Hepatocyte (in vitro differentiated cells): ENCODE measurements around the gene GRK3. TPM values are rescaled to one million over a fixed set of nuclear protein-coding genes. Genes with fewer than 3 reads are reported as not detected.
"Not testable (repeated sequence)": the region's sequence is repeated elsewhere in the genome, so short reads cannot be mapped to it uniquely, and the experiment has no call there.

ENCODE experiments used
- DNase-seq: peaks from one replicate; pipeline ENCODE4 v3.0.0-alpha.2; 2016; ENCODE audit warnings: low spot score
- H2AFZ ChIP-seq: fragments of 200-600 bp; sonication (generic); 2 replicates; pipeline ENCODE4 v1.6.0; 2016; ENCODE audit warnings: antibody characterized with exemption, mild to moderate bottlenecking
- H3K27ac ChIP-seq: fragments of 200-600 bp; sonication (generic); 2 replicates; pipeline ENCODE4 v1.5.1; 2016; ENCODE audit warnings: mild to moderate bottlenecking
- H3K27me3 ChIP-seq: fragments of 200-600 bp; sonication (generic); 2 replicates; pipeline ENCODE4 v1.6.1; 2016
- H3K36me3 ChIP-seq: fragments of 200-600 bp; sonication (generic); replicated peaks from 2 replicates; pipeline ENCODE4 v1.5.1; 2016; ENCODE audit warnings: low read depth; ENCODE audit not compliant: insufficient read depth
- H3K4me1 ChIP-seq: fragments of 200-600 bp; sonication (generic); 2 replicates; pipeline ENCODE4 v1.5.1; 2016; ENCODE audit warnings: mild to moderate bottlenecking, moderate library complexity; ENCODE audit not compliant: insufficient read depth
- H3K4me2 ChIP-seq: fragments of 200-600 bp; sonication (generic); 2 replicates; pipeline ENCODE4 v1.6.0; 2016
- H3K4me3 ChIP-seq: fragments of 200-600 bp; sonication (generic); 2 replicates; pipeline ENCODE4 v1.5.1; 2016; ENCODE audit warnings: mild to moderate bottlenecking
- H3K79me2 ChIP-seq: fragments of 200-600 bp; sonication (generic); 2 replicates; pipeline ENCODE4 v1.6.0; 2017; ENCODE audit warnings: mild to moderate bottlenecking
- H3K9me2 ChIP-seq: fragments of 200-600 bp; sonication (generic); replicated peaks from 2 replicates; pipeline ENCODE4 v1.6.0; 2017; ENCODE audit warnings: mild to moderate bottlenecking; ENCODE audit not compliant: insufficient read depth
- H3K9me3 ChIP-seq: fragments of 200-600 bp; sonication (generic); 2 replicates; pipeline ENCODE4 v1.5.1; 2016; ENCODE audit warnings: low read depth, mild to moderate bottlenecking
- H4K20me1 ChIP-seq: fragments of 200-600 bp; sonication (generic); 2 replicates; pipeline ENCODE4 v1.6.0; 2016; ENCODE audit warnings: mild to moderate bottlenecking; ENCODE audit not compliant: insufficient read depth, poor library complexity, severe bottlenecking
- EZH2 ChIP-seq: fragments of 200-600 bp; sonication (generic); IDR thresholded peaks from 2 replicates; pipeline ENCODE4 v1.6.1; 2016; ENCODE audit warnings: antibody characterized with exemption, mild to moderate bottlenecking, borderline replicate concordance
- EZH2phosphoT487 ChIP-seq: fragments of 200-600 bp; sonication (generic); IDR thresholded peaks from one replicate; pipeline ENCODE4 v1.6.1; 2018; ENCODE audit warnings: antibody characterized with exemption, mild to moderate bottlenecking, low read depth, moderate library complexity; ENCODE audit not compliant: unreplicated experiment, severe bottlenecking
- WGBS: methylation state at CpG from one replicate; pipeline ENCODE4 v1.1.6; 2016; ENCODE audit warnings: low lambda C conversion rate; ENCODE audit errors: missing lambda C conversion rate; 5-methylcytosine and 5-hydroxymethylcytosine counted together
- polyA plus RNA-seq: library from polyadenylated mRNA; unstranded; fragments of >200 nt; fragmentation: Nextera tagmentation; extraction: Ambion mirVana; gene quantifications from 2 replicates; pipeline ENCODE4 v1.2.1, GENCODE V29; 2016
- total RNA-seq: library from RNA; depleted of rRNA; stranded (reverse); fragments of >200 nt; gene quantifications from 2 replicates; pipeline ENCODE4 v1.2.3, GENCODE V29; 2014
- TF ChIP-seq, protein P1 (sequence below): fragments of 200-600 bp; sonication (generic); IDR thresholded peaks from 2 replicates; pipeline ENCODE4 v1.5.1; 2016; ENCODE audit warnings: antibody characterized with exemption, mild to moderate bottlenecking; ENCODE audit not compliant: poor library complexity

Gene GRK3
- total and polyA plus RNA-seq, 2 experiments from 2014 or later, result 1.5 to 7.1 TPM

DNA sequence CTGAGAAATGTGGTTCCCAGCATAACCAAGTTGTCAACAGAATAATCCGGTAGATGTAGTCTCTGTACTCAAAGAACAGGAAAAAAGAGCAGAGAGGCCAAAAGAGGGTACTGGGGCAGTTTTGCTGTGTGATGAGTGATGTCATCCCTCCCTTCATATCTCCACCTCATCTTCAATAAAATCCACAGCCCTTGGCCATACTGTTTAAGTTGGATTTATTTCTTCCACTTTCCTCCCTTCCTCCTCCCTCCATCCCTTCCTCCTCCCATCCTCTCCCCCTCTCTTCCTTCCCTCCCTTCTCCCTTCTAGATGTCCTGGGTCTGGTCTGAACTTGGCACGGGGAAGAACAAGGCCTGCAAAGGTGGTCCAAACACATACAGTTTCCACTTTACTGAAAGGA, 18.2 kb upstream of the GRK3 start:
- Histone ChIP-seq H3K36me3 (no peaks in the 10 kb centered on the region), H3K27ac (no peak overlapping the region), H3K4me3 (no peak overlapping the region), H3K9me2 (no peaks in the 10 kb centered on the region), H3K4me2 (no peak overlapping the region), H4K20me1 (no peaks in the 10 kb centered on the region), H2AFZ (no peak overlapping the region), H3K27me3 (no peaks in the 10 kb centered on the region), H3K79me2 (no peaks in the 10 kb centered on the region), H3K4me1 (no peaks in the 10 kb centered on the region), H3K9me3 (no peaks in the 10 kb centered on the region)
- TF ChIP-seq, protein P1, sequence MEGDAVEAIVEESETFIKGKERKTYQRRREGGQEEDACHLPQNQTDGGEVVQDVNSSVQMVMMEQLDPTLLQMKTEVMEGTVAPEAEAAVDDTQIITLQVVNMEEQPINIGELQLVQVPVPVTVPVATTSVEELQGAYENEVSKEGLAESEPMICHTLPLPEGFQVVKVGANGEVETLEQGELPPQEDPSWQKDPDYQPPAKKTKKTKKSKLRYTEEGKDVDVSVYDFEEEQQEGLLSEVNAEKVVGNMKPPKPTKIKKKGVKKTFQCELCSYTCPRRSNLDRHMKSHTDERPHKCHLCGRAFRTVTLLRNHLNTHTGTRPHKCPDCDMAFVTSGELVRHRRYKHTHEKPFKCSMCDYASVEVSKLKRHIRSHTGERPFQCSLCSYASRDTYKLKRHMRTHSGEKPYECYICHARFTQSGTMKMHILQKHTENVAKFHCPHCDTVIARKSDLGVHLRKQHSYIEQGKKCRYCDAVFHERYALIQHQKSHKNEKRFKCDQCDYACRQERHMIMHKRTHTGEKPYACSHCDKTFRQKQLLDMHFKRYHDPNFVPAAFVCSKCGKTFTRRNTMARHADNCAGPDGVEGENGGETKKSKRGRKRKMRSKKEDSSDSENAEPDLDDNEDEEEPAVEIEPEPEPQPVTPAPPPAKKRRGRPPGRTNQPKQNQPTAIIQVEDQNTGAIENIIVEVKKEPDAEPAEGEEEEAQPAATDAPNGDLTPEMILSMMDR, result no peak
- TF ChIP-seq EZH2 (no peak), EZH2phosphoT487 (no peak)
- no peak for DNase-seq
- WGBS, result 96% methylated on average over 2 of the region's 2 CpGs

DNA sequence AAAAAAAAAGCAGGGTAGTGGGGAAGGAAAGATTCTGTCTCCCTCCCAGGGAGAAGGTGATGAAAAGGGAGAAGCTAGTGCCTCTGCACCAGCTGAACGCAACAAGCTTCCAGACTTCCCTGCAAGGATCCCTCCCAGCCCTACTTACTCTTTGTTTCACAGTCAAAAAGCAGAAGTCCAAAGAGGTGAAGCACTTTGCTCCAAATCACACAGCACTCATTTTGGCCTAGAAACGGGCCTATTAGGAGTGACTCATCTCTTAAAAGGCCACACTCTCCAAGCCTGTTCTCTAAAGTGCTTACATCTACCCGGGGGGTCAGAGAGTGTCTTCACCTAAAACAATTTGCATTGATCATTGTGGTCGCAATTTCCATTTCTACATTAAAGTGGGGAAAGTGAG, 17.7 kb upstream of the GRK3 start:
- H3K4me2 ChIP-seq, result no peak overlapping the region
- H3K27ac ChIP-seq, result no peak overlapping the region
- H3K9me3 ChIP-seq, result no peaks in the 10 kb centered on the region
- H3K27me3 ChIP-seq, result no peaks in the 10 kb centered on the region
- H3K4me1 ChIP-seq, result no peaks in the 10 kb centered on the region
- no peaks in the 10 kb centered on the region for H3K79me2 ChIP-seq
- WGBS, result 67% methylated on average over 4 of the region's 4 CpGs
- no peak overlapping the region for H3K4me3 ChIP-seq
- H3K9me2 ChIP-seq, result no peaks in the 10 kb centered on the region
- TF ChIP-seq EZH2, result no peak
- TF ChIP-seq, protein P1, result no peak
- H4K20me1 ChIP-seq, result no peaks in the 10 kb centered on the region
- no peak overlapping the region for H2AFZ ChIP-seq
- no peak for DNase-seq
- no peaks in the 10 kb centered on the region for H3K36me3 ChIP-seq

DNA sequence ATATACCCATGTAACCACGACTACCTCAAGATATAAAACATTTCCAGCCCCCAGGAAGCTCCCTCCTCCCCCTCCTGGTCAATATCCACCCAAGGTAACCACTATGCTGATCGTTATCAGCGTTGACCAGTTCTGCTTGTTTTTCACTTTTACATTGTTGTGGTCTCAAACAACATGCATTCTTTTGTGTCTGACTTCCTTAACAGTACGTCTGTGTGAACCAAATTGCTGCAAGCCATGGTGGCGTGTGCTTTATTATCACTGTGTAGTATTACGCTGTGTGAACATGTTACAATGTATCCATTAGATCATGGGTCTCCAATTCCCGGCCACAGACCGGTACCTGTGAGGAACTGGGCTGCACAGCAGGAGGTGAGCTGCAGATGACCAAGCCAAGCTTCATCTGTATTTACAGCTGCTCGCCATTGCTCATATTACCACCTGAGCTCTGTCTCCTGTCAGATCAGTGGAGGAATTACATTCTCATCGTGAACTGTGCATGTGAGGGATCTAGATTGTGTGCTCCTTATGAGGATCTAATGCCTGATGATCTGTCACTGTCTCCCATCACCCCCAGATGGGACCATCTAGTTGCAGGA, 15.5 kb upstream of the GRK3 start:
- Histone ChIP-seq H3K9me3 (no peaks in the 10 kb centered on the region), H3K79me2 (no peaks in the 10 kb centered on the region), H2AFZ (no peak overlapping the region), H3K4me2 (no peak overlapping the region), H3K4me3 (no peak overlapping the region), H3K4me1 (no peaks in the 10 kb centered on the region), H3K9me2 (no peaks in the 10 kb centered on the region), H3K36me3 (no peaks in the 10 kb centered on the region), H3K27me3 (no peaks in the 10 kb centered on the region), H4K20me1 (no peaks in the 10 kb centered on the region), H3K27ac (no peak overlapping the region)
- no peak for TF ChIP-seq EZH2phosphoT487
- TF ChIP-seq EZH2, result no peak
- TF ChIP-seq, protein P1, result no peak
- no peak for DNase-seq
- WGBS, result 73% methylated on average over 10 of the region's 10 CpGs

DNA sequence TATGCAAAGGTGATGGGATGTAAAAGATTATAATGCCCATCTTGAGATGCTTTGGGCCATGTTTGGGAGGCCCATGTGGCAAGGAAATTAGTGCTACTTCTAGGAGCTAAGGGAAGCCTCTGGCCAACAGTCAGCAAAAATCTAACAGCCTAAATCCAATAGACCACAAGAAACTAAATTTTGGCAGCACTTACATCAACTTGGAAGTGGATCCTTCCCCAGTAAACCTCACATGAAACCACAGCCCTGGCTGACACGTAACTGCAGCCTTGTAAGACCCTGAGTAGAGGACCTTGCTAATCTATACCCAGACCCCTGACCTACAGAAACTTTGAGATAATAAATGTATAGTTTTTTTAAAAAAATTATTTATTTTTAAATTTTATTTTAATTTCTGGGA, 13.1 kb upstream of the GRK3 start:
- no peak for TF ChIP-seq EZH2
- no peak for TF ChIP-seq EZH2phosphoT487
- TF ChIP-seq, protein P1, result no peak
- 89% methylated on average over 1 of the region's 1 CpG for WGBS
- H3K79me2 ChIP-seq, result no peaks in the 10 kb centered on the region

DNA sequence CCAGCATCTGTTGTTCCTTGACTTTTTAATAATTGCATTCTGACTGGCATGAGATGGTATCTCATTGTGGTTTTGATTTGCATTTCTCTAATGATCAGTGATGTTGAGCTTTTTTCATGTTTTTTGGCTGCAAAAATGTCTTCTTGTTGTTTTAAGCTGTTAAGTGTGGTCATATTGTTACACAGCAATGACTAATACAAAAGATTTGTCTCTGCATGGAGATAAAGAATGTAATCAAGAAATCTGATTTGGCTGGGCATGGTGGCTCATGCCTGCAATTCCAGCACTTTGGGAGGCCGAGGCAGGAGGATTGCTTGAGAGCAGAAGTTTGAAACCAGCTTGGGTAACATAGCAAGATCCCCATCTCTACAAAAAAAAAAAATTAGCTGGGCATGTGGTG, 12.1 kb upstream of the GRK3 start:
- H3K4me2 ChIP-seq, DNase-seq, H3K9me3 ChIP-seq, H3K4me3 ChIP-seq, H3K27me3 ChIP-seq, H3K9me2 ChIP-seq, H3K27ac ChIP-seq, H3K4me1 ChIP-seq, H3K36me3 ChIP-seq, H4K20me1 ChIP-seq, H2AFZ ChIP-seq, H3K79me2 ChIP-seq: not testable (repeated sequence)
- WGBS, result 87% methylated on average over 1 of the region's 1 CpG

More for the DNA sequence above, 13.1 kb upstream of the GRK3 start:
- Histone ChIP-seq H3K9me2 (no peaks in the 10 kb centered on the region), H3K4me3 (no peak overlapping the region), H3K4me2 (no peak overlapping the region), H3K36me3 (no peaks in the 10 kb centered on the region), H3K27ac (no peak overlapping the region), H4K20me1 (no peaks in the 10 kb centered on the region), H3K27me3 (no peaks in the 10 kb centered on the region), H2AFZ (no peak overlapping the region), H3K4me1 (no peaks in the 10 kb centered on the region), H3K9me3 (no peaks in the 10 kb centered on the region)
- DNase-seq, result no peak
